H9 (cell line): Measurements from ENCODE around the gene SRL. TPM values are rescaled to one million over a fixed set of nuclear protein-coding genes. Genes with fewer than 3 reads are reported as not detected.

Source experiments
- DNase-seq: peaks from one replicate; pipeline ENCODE4 v3.0.0-alpha.2; 2017
- H2AFZ ChIP-seq: one replicate; pipeline ENCODE4 v1.6.1; 2013; ENCODE audit warnings: mild to moderate bottlenecking, low read length, control low read depth, moderate library complexity
- H2AK5ac ChIP-seq: 2 replicates; pipeline ENCODE4 v1.6.1; 2013; ENCODE audit warnings: low read length, control low read depth, mixed read lengths; ENCODE audit not compliant: insufficient read length
- H2BK120ac ChIP-seq: one replicate; pipeline ENCODE4 v1.6.1; 2013; ENCODE audit warnings: low read depth, mild to moderate bottlenecking, low read length, control low read depth, inconsistent platforms; ENCODE audit not compliant: poor library complexity, severe bottlenecking
- H2BK12ac ChIP-seq: 2 replicates; pipeline ENCODE4 v1.6.1; 2013; ENCODE audit warnings: low read length, control low read depth, mixed read lengths, low read depth; ENCODE audit not compliant: insufficient read length
- H2BK15ac ChIP-seq: 2 replicates; pipeline ENCODE4 v1.6.1; 2013; ENCODE audit warnings: low read depth, low read length, control low read depth
- H2BK20ac ChIP-seq: one replicate; pipeline ENCODE4 v1.6.1; 2013; ENCODE audit warnings: low read depth, mild to moderate bottlenecking, low read length, control low read depth, inconsistent platforms; ENCODE audit not compliant: poor library complexity, severe bottlenecking
- H2BK5ac ChIP-seq: 2 replicates; pipeline ENCODE4 v1.6.1; 2013; ENCODE audit warnings: low read length, control low read depth, mixed read lengths; ENCODE audit not compliant: insufficient read length
- H3K14ac ChIP-seq: 2 replicates; pipeline ENCODE4 v1.6.1; 2013; ENCODE audit warnings: low read length, control low read depth; ENCODE audit not compliant: insufficient read depth
- H3K18ac ChIP-seq: 2 replicates; pipeline ENCODE4 v1.6.1; 2013; ENCODE audit warnings: low read depth, mild to moderate bottlenecking, mixed read lengths, low read length, control low read depth; ENCODE audit not compliant: insufficient read length
- H3K23ac ChIP-seq: 2 replicates; pipeline ENCODE4 v1.6.1; 2013; ENCODE audit warnings: low read length, control low read depth, mixed read lengths, low read depth; ENCODE audit not compliant: insufficient read length
- H3K23me2 ChIP-seq: 2 replicates; pipeline ENCODE4 v1.6.1; 2013; ENCODE audit warnings: low read depth, mild to moderate bottlenecking, mixed read lengths, low read length, control low read depth; ENCODE audit not compliant: insufficient read length, poor library complexity, severe bottlenecking
- H3K27ac ChIP-seq: 2 replicates; pipeline ENCODE4 v1.5.1; 2013; ENCODE audit warnings: low read length, control low read depth, mixed read lengths, low read depth; ENCODE audit not compliant: insufficient read length
- H3K27me3 ChIP-seq: 2 replicates; pipeline ENCODE4 v1.6.1; 2013; ENCODE audit warnings: low read length, control low read depth, inconsistent platforms; ENCODE audit not compliant: insufficient read depth
- H3K4ac ChIP-seq: 2 replicates; pipeline ENCODE4 v1.6.1; 2013; ENCODE audit warnings: low read depth, mild to moderate bottlenecking, control low read depth, inconsistent platforms, low read length, moderate library complexity
- H3K4me1 ChIP-seq: 2 replicates; pipeline ENCODE4 v1.6.1; 2013; ENCODE audit warnings: low read length, control low read depth, inconsistent platforms; ENCODE audit not compliant: insufficient read depth
- H3K4me2 ChIP-seq: 2 replicates; pipeline ENCODE4 v1.6.1; 2013; ENCODE audit warnings: low read length, control low read depth, mixed read lengths; ENCODE audit not compliant: insufficient read length, insufficient read depth
- H3K56ac ChIP-seq: 2 replicates; pipeline ENCODE4 v1.6.1; 2013; ENCODE audit warnings: low read depth, mild to moderate bottlenecking, mixed read lengths, low read length, control low read depth; ENCODE audit not compliant: insufficient read length
- H3K79me1 ChIP-seq: 2 replicates; pipeline ENCODE4 v1.6.1; 2013; ENCODE audit warnings: low read depth, mild to moderate bottlenecking, moderate library complexity, low read length, control low read depth, inconsistent platforms; ENCODE audit not compliant: insufficient read depth, poor library complexity, severe bottlenecking
- H3K79me2 ChIP-seq: 2 replicates; pipeline ENCODE4 v1.6.1; 2013; ENCODE audit warnings: low read length, control low read depth, inconsistent platforms; ENCODE audit not compliant: insufficient read depth
- H3K9ac ChIP-seq: 2 replicates; pipeline ENCODE4 v1.6.1; 2013; ENCODE audit warnings: low read length, control low read depth, mixed read lengths; ENCODE audit not compliant: insufficient read length; ENCODE audit errors: extremely low read depth
- H3K9me3 ChIP-seq: one replicate; pipeline ENCODE4 v1.6.1; 2013; ENCODE audit warnings: low read depth, low read length, inconsistent platforms; ENCODE audit not compliant: control insufficient read depth
- H3T11ph ChIP-seq: one replicate; pipeline ENCODE4 v1.6.1; 2013; ENCODE audit warnings: mild to moderate bottlenecking, low read length, control low read depth, inconsistent platforms
- H4K20me1 ChIP-seq: one replicate; pipeline ENCODE4 v1.6.1; 2013; ENCODE audit not compliant: control insufficient read depth, insufficient read length, insufficient read depth
- H4K5ac ChIP-seq: 2 replicates; pipeline ENCODE4 v1.6.1; 2013; ENCODE audit warnings: low read depth, mild to moderate bottlenecking, mixed read lengths, low read length, control low read depth; ENCODE audit not compliant: insufficient read length
- H4K8ac ChIP-seq: replicated peaks from 2 replicates; pipeline ENCODE4 v1.6.1; 2013; ENCODE audit warnings: low read length, control low read depth, mixed read lengths, low read depth; ENCODE audit not compliant: insufficient read length
- H4K91ac ChIP-seq: 2 replicates; pipeline ENCODE4 v1.6.1; 2013; ENCODE audit warnings: low read depth, mild to moderate bottlenecking, moderate library complexity, mixed read lengths, low read length, control low read depth; ENCODE audit not compliant: insufficient read length
- H3K27ac Mint-ChIP-seq, 3 experiments: 2 replicates in 2 of 3; 3 replicates in 1 of 3; pipeline ENCODE4 v1.8.0; 2020 to 2021; ENCODE audit warnings: mixed read lengths in 3 of 3, mild to moderate bottlenecking in 1 of 3, moderate library complexity in 1 of 3
- H3K27me3 Mint-ChIP-seq: 2 replicates; pipeline ENCODE4 v1.8.0; 2021; ENCODE audit warnings: low read depth, mild to moderate bottlenecking, moderate library complexity, mixed read lengths
- H3K36me3 Mint-ChIP-seq, 3 experiments: 2 replicates in 2 of 3; 3 replicates in 1 of 3; pipeline ENCODE4 v1.8.0; 2020 to 2021; ENCODE audit warnings: low read depth in 3 of 3, mixed read lengths in 3 of 3; ENCODE audit not compliant: insufficient read depth in 1 of 3
- H3K4me1 Mint-ChIP-seq, 2 experiments: 2 replicates each; pipeline ENCODE4 v1.8.0; 2020; ENCODE audit warnings: mixed read lengths in 2 of 2
- H3K4me3 Mint-ChIP-seq, 2 experiments: 2 replicates in 1 of 2; 3 replicates in 1 of 2; pipeline ENCODE4 v1.8.0; 2020 to 2021; ENCODE audit warnings: mild to moderate bottlenecking in 2 of 2, mixed read lengths in 2 of 2, moderate library complexity in 1 of 2
- H3K9me3 Mint-ChIP-seq, 2 experiments: 2 replicates in 1 of 2; 3 replicates in 1 of 2; pipeline ENCODE4 v1.8.0; 2020; ENCODE audit warnings: mild to moderate bottlenecking in 2 of 2, mixed read lengths in 2 of 2, moderate library complexity in 1 of 2
- CTCF ChIP-seq: fragments of 200-600 bp; sonication (generic); conservative IDR thresholded peaks from 3 replicates; pipeline ENCODE4 v1.8.0; 2021; ENCODE audit warnings: antibody characterized with exemption, mild to moderate bottlenecking
- WGBS: extraction: QIAGEN DNeasy Blood & Tissue Kit; methylation state at CpG from one replicate; pipeline ENCODE4 v1.1.7; 2013; ENCODE audit warnings: missing lambda C conversion rate, low lambda C conversion rate, mixed read lengths; ENCODE audit not compliant: insufficient read length; ENCODE audit errors: extremely low coverage; 5-methylcytosine and 5-hydroxymethylcytosine counted together
- total RNA-seq: library from RNA; stranded (reverse); gene quantifications from 2 replicates; pipeline ENCODE4 v1.2.1, GENCODE V29; 2021

Gene SRL
- total RNA-seq, 1 experiment from 2014 or later: not detected

GRCh38 chr16:4206680-4207079 lies 35.2 kb downstream of the SRL start:
- Histone ChIP-seq H4K8ac (no peak overlapping the region), H3K27me3 (no peaks in the 10 kb centered on the region), H2BK12ac (no peak overlapping the region), H3K14ac (no peak overlapping the region), H3K23ac (no peak overlapping the region), H3K4ac (no peak overlapping the region), H2AK5ac (no peak overlapping the region), H4K20me1 (no peaks in the 10 kb centered on the region), H3K56ac (no peak overlapping the region), H3T11ph (no peak overlapping the region), H2BK20ac (no peak overlapping the region), H3K9me3 (no peaks in the 10 kb centered on the region), H3K4me2 (no peak overlapping the region), H2AFZ (no peak overlapping the region), H3K79me2 (no peaks in the 10 kb centered on the region), H3K18ac (no peak overlapping the region), H4K91ac (no peak overlapping the region), H3K9ac (no peak overlapping the region), H3K79me1 (no peaks in the 10 kb centered on the region), H4K5ac (no peak overlapping the region), H2BK120ac (no peak overlapping the region), H2BK5ac (no peak overlapping the region), H3K27ac (no peak overlapping the region), H3K23me2 (no peaks in the 10 kb centered on the region), H3K4me1 (no peaks in the 10 kb centered on the region), H2BK15ac (no peak overlapping the region)
- H3K36me3 Mint-ChIP-seq: no peaks in the 10 kb centered on the region
- WGBS: no CpG with 5 or more reads among the region's 10 CpGs
- H3K27ac Mint-ChIP-seq: no peak overlapping the region
- TF ChIP-seq CTCF: no peak
- H3K9me3 Mint-ChIP-seq: no peaks in the 10 kb centered on the region
- H3K27me3 Mint-ChIP-seq: peaks cover 4% of the 10 kb centered on the region
- no peak overlapping the region for H3K4me3 Mint-ChIP-seq
- no peak for DNase-seq
- peaks cover 0 to 7% of the 10 kb centered on the region in 2 experiments; a peak in 2 of 4 replicates for H3K4me1 Mint-ChIP-seq
